Measurements from ENCODE around the gene ZDHHC11.
A peak's percentile ranks its signal among the peaks of the same experiment; 100 is the strongest.
"Not testable (repeated sequence)": the region's sequence is repeated elsewhere in the genome, so short reads cannot be mapped to it uniquely, and the experiment has no call there.

ZDHHC11 gene

GRCh38 chr5:850511-851006 is at the start of gene ZDHHC11:
Gene ZDHHC11, minus strand, starts transcription at chr5:850986. Its CDS starts 384 bp downstream, at chr5:850602.
- DNase-seq, result no peak

- DNase-seq, result peak; percentile 15
These were observed 42.9 kb upstream of the ZDHHC11 start for GRCh38 chr5:893711-894110.

GRCh38 chr5:893137-893506 is 42.3 kb upstream of the ZDHHC11 start:
- no peak for DNase-seq

- DNase-seq, result peak; percentile 85
These were observed 41.8 kb upstream of the ZDHHC11 start, which contains the start of the genes BRD9 and TRIP13 for GRCh38 chr5:892394-893136. Gene BRD9, minus strand, starts transcription at chr5:892801. Its CDS starts 144 bp downstream, at chr5:892657. Gene TRIP13, plus strand, starts transcription at chr5:892884. Its CDS starts 115 bp downstream, at chr5:892999.

GRCh38 chr5:891837-892393 is 41.1 kb upstream of the ZDHHC11 start:
- no peak for DNase-seq

- no peak for DNase-seq
These were observed 40.5 kb upstream of the ZDHHC11 start for GRCh38 chr5:891117-891836.

- DNase-seq, result no peak
These were observed 38.4 kb upstream of the ZDHHC11 start for GRCh38 chr5:889075-889710.

- DNase-seq, result no peak
These were observed 37.9 kb upstream of the ZDHHC11 start for GRCh38 chr5:888638-889035.

- no peak for DNase-seq
These were observed 37.3 kb upstream of the ZDHHC11 start for GRCh38 chr5:887947-888637.

- DNase-seq, result peak; percentile 43
These were observed 36.0 kb upstream of the ZDHHC11 start for GRCh38 chr5:886716-887325.

GRCh38 chr5:886036-886435 is 35.2 kb upstream of the ZDHHC11 start:
- no peak for DNase-seq

GRCh38 chr5:885529-885928 is 34.7 kb upstream of the ZDHHC11 start:
- no peak for DNase-seq

- DNase-seq, result no peak
These were observed 34.3 kb upstream of the ZDHHC11 start for GRCh38 chr5:885127-885442.

- no peak for DNase-seq
These were observed 33.8 kb upstream of the ZDHHC11 start for GRCh38 chr5:884345-885126.

GRCh38 chr5:883475-884181 is 32.8 kb upstream of the ZDHHC11 start:
- no peak for DNase-seq

- no peak for DNase-seq
These were observed 31.7 kb upstream of the ZDHHC11 start for GRCh38 chr5:882253-883183.

GRCh38 chr5:881551-881935 is 30.8 kb upstream of the ZDHHC11 start:
- no peak for DNase-seq

- no peak for DNase-seq
These were observed 30.2 kb upstream of the ZDHHC11 start for GRCh38 chr5:880816-881550.

- not testable (repeated sequence) for DNase-seq
These were observed 27.9 kb upstream of the ZDHHC11 start for GRCh38 chr5:878677-879076.
